GM18517 (cell line): ENCODE data around the gene ATXN1L.
"Not testable (repeated sequence)": the region's sequence is repeated elsewhere in the genome, so short reads cannot be mapped to it uniquely, and the experiment has no call there.

Experiments
- ATAC-seq: cut with Tn5 transposase; IDR thresholded peaks from one replicate; pipeline ENCODE4 v1.9.1; 2021; ENCODE audit warnings: mild to moderate bottlenecking, moderate library complexity; ENCODE audit not compliant: unreplicated experiment

The ATXN1L gene

GRCh38 chr16:71885261-71885650 lies 39.5 kb downstream of the ATXN1L start:
- ATAC-seq, result no peak

- ATAC-seq, result no peak
Measured at GRCh38 chr16:71889147-71889546, 43.4 kb downstream of the ATXN1L start.

GRCh38 chr16:71893888-71894228 lies 48.1 kb downstream of the ATXN1L start:
- ATAC-seq, result peak; percentile 1

GRCh38 chr16:71894229-71894920 lies 48.6 kb downstream of the ATXN1L start:
- peak; percentile 24 for ATAC-seq

- peak; percentile 70 for ATAC-seq
Measured at GRCh38 chr16:71894921-71895678, 49.3 kb downstream of the ATXN1L start, which contains the start of gene IST1. Gene IST1 (plus strand): TSS chr16:71895531. CDS start chr16:71915641, 20,110 bp downstream.

- ATAC-seq, result peak; percentile 23
Measured at GRCh38 chr16:71895679-71896365, 50.0 kb downstream of the ATXN1L start.

- ATAC-seq, result no peak
Measured at GRCh38 chr16:71896764-71897368, 51.1 kb downstream of the ATXN1L start.

- ATAC-seq, result no peak
Measured at GRCh38 chr16:71899171-71899570, 53.4 kb downstream of the ATXN1L start.

- ATAC-seq, result no peak
Measured at GRCh38 chr16:71902656-71903365, 57.0 kb downstream of the ATXN1L start.

- ATAC-seq, result no peak
Measured at GRCh38 chr16:71903608-71904007, 57.8 kb downstream of the ATXN1L start.

- no peak for ATAC-seq
Measured at GRCh38 chr16:71904239-71904638, 58.5 kb downstream of the ATXN1L start.

- ATAC-seq, result not testable (repeated sequence)
Measured at GRCh38 chr16:71905765-71906164, 60.0 kb downstream of the ATXN1L start.
